Fibroblast of lung (primary cell): ENCODE results near the gene HOXB6. TPM values are rescaled to one million over a fixed set of nuclear protein-coding genes. Genes with fewer than 3 reads are reported as not detected.

Experiments
- DNase-seq, 2 donors: peaks; one replicate each; pipeline versions ENCODE4 v3.0.0 to v3.0.0-alpha.2; 2010; ENCODE audit warnings: low read depth in 2 of 2
- H2AFZ ChIP-seq: 2 replicates; pipeline ENCODE4 v1.5.1; 2012; ENCODE audit warnings: low read length, control low read depth, inconsistent platforms
- H3K27ac ChIP-seq: 2 replicates; pipeline ENCODE4 v1.5.1; 2011; ENCODE audit warnings: low read length, control low read depth; ENCODE audit not compliant: insufficient read depth
- H3K27me3 ChIP-seq: 2 replicates; pipeline ENCODE4 v1.5.1; 2011; ENCODE audit warnings: mild to moderate bottlenecking, low read length; ENCODE audit not compliant: control insufficient read depth, insufficient read depth
- H3K36me3 ChIP-seq: 2 replicates; pipeline ENCODE4 v1.5.1; 2011; ENCODE audit warnings: low read length; ENCODE audit not compliant: control insufficient read depth, insufficient read depth
- H3K4me1 ChIP-seq: 2 replicates; pipeline ENCODE4 v1.5.1; 2011; ENCODE audit warnings: low read length; ENCODE audit not compliant: control insufficient read depth, insufficient read depth; ENCODE audit errors: extremely low read depth
- H3K4me2 ChIP-seq: 2 replicates; pipeline ENCODE4 v1.5.1; 2011; ENCODE audit warnings: low read length, control low read depth; ENCODE audit not compliant: insufficient read depth; ENCODE audit errors: extremely low read depth
- H3K4me3 ChIP-seq, 4 experiments: fragments of 200-600 bp in 1 of 4; sonication (generic) in 1 of 4; replicated peaks in 1 of 4; 2 replicates each; pipeline ENCODE4 v1.5.1; 2011 to 2016; ENCODE audit warnings: low read length in 4 of 4, low read depth in 3 of 4, mild to moderate bottlenecking in 3 of 4, control low read depth in 2 of 4, inconsistent platforms in 1 of 4, mixed read lengths in 1 of 4; ENCODE audit not compliant: insufficient read depth in 1 of 4; ENCODE audit errors: control extremely low read depth in 1 of 4
- H3K79me2 ChIP-seq: 2 replicates; pipeline ENCODE4 v1.5.1; 2012; ENCODE audit warnings: mild to moderate bottlenecking, low read length, inconsistent platforms; ENCODE audit not compliant: control insufficient read depth, insufficient read depth
- H3K9ac ChIP-seq: 2 replicates; pipeline ENCODE4 v1.5.1; 2011; ENCODE audit warnings: mild to moderate bottlenecking, low read length, control low read depth; ENCODE audit not compliant: insufficient read depth
- H3K9me3 ChIP-seq: 2 replicates; pipeline ENCODE4 v1.5.1; 2012; ENCODE audit warnings: low read depth, low read length; ENCODE audit not compliant: control insufficient read depth, insufficient read depth
- H4K20me1 ChIP-seq: 2 replicates; pipeline ENCODE4 v1.5.1; 2011; ENCODE audit warnings: low read length; ENCODE audit not compliant: control insufficient read depth, insufficient read depth; ENCODE audit errors: extremely low read depth
- CTCF ChIP-seq, 2 donors: IDR thresholded peaks in 1 of 2; conservative IDR thresholded peaks in 1 of 2; 1 replicate in 1 of 2; 2 replicates in 1 of 2; pipeline ENCODE4 v1.5.1; 2011 to 2012; ENCODE audit warnings: low read length in 2 of 2, control low read depth in 1 of 2, inconsistent platforms in 1 of 2, low read depth in 1 of 2, mild to moderate bottlenecking in 1 of 2
- EZH2 ChIP-seq: IDR thresholded peaks from 2 replicates; pipeline ENCODE4 v1.5.1; 2012; ENCODE audit warnings: low read length, control low read depth, mild to moderate bottlenecking; ENCODE audit errors: missing control alignments
- polyA plus RNA-seq, 2 donors: library from polyadenylated mRNA; depleted of rRNA in 1 of 2; stranded (reverse) in 1 of 2; unstranded in 1 of 2; fragments of >200 nt; gene quantifications; 2 replicates each; pipeline ENCODE4 v1.2.1, GENCODE V29; 2011 to 2012; ENCODE audit warnings: missing spikeins in 1 of 2
- total RNA-seq: library from RNA; depleted of rRNA; stranded (reverse); fragments of >200 nt; gene quantifications from 2 replicates; pipeline ENCODE4 v1.2.1, GENCODE V29; 2014

The HOXB6 gene
- total and polyA plus RNA-seq, 2 donors (not counting 1 experiment from before 2014, with no cell fraction given), result 16.2 to 28.9 TPM

GRCh38 chr17:48637323-48638260, 32.8 kb upstream of the HOXB6 start:
- Histone ChIP-seq H3K36me3 (no peaks in the 10 kb centered on the region), H3K27me3 (peaks cover 94% of the 10 kb centered on the region), H3K9ac (no peak overlapping the region), H4K20me1 (no peaks in the 10 kb centered on the region), H3K27ac (no peak overlapping the region), H3K79me2 (no peaks in the 10 kb centered on the region), H3K4me1 (no peaks in the 10 kb centered on the region), H3K9me3 (no peaks in the 10 kb centered on the region), H3K4me3 (no peak overlapping the region), H3K4me2 (no peak overlapping the region), H2AFZ (no peak overlapping the region)
- peak; percentile 68 to 72 for DNase-seq
- no peak for TF ChIP-seq CTCF (conservative IDR thresholded peaks at IDR 0.05 in 1 of 2, IDR thresholded peaks at IDR 0.05 in 1 of 2; ENCODE audit: low read depth in 1 of 2, low read length in 2 of 2)

DNA sequence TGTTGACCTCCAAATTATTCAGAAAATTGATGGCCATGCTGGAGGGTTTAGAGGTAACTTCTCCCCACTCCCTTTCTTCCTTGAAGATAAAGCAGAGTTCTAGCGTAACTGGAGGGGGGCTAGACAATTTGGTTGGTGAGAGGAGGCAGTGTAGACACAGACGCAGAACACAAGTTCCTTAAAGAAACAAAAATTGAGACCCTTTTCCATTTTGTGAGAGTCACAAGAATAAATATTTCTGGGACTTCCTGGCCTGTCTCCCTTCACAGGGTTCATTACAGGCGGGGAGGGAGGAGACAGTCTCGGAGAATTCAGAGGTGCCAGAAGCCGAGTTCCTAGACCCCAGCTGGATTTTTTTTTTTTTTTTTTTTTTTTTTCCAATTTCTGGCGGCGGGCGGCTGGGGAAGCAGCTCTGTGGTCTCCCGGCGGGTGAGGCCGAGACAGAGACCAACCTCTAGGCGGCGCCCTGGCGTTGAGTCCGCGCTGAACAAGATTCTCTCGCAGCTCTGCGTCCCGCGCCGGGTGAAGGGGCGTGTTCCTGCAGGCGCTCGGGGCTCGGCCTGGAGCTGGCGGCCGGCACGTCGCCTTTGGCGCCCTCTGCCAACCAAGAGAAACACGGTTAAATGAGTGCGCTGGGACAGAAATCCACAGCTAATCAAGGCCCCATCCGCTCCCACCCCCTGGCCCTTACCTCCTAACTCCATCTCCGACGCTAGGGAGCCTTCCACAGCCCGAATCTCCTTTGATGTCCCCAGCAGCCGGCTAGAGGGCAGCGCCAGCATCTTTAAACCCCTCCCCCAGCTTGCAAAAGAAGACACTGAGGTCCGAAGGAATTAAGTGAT, 31.6 kb upstream of the HOXB6 start:
- Histone ChIP-seq H3K4me2 (peak overlapping the region; percentile 18), H3K9ac (no peak overlapping the region), H3K4me1 (no peaks in the 10 kb centered on the region), H3K36me3 (no peaks in the 10 kb centered on the region), H3K27ac (no peak overlapping the region), H3K27me3 (peaks cover 95% of the 10 kb centered on the region), H4K20me1 (no peaks in the 10 kb centered on the region), H3K4me3 (no peak overlapping the region), H3K79me2 (no peaks in the 10 kb centered on the region), H3K9me3 (no peaks in the 10 kb centered on the region), H2AFZ (no peak overlapping the region)
- TF ChIP-seq CTCF (conservative IDR thresholded peaks at IDR 0.05 in 1 of 2, IDR thresholded peaks at IDR 0.05 in 1 of 2; ENCODE audit: low read depth in 1 of 2, low read length in 2 of 2) (peak; percentile 20 to 56), EZH2 (peak; percentile 64)
- peak; percentile 41 to 59 for DNase-seq
